Endodermal cell (in vitro differentiated cells): ENCODE results near the gene MRPS22. TPM values are rescaled to one million over a fixed set of nuclear protein-coding genes. Genes with fewer than 3 reads are reported as not detected.

ENCODE experiments used
- DNase-seq: peaks from one replicate; pipeline ENCODE4 v3.0.0-alpha.2; 2017
- H3K27ac ChIP-seq: 2 replicates; pipeline ENCODE4 v1.5.1; 2013; ENCODE audit warnings: mild to moderate bottlenecking, low read depth, low read length, moderate library complexity
- H3K27me3 ChIP-seq: 2 replicates; pipeline ENCODE4 v1.6.1; 2013; ENCODE audit warnings: mild to moderate bottlenecking, low read length, moderate library complexity; ENCODE audit not compliant: insufficient read depth, control insufficient read depth, poor library complexity, severe bottlenecking
- H3K36me3 ChIP-seq: 2 replicates; pipeline ENCODE4 v1.7.0; 2013; ENCODE audit warnings: mild to moderate bottlenecking, low read length, moderate library complexity; ENCODE audit not compliant: control insufficient read depth, insufficient read depth
- H3K4me1 ChIP-seq: one replicate; pipeline ENCODE4 v1.7.0; 2013; ENCODE audit warnings: low read length; ENCODE audit not compliant: control insufficient read depth, insufficient read depth
- H3K4me3 ChIP-seq: 2 replicates; pipeline ENCODE4 v1.5.1; 2013; ENCODE audit warnings: mild to moderate bottlenecking, low read length, moderate library complexity
- H3K9ac ChIP-seq: 2 replicates; pipeline ENCODE4 v1.6.1; 2013; ENCODE audit warnings: mild to moderate bottlenecking, low read length, moderate library complexity; ENCODE audit not compliant: poor library complexity, severe bottlenecking; ENCODE audit errors: extremely low read depth
- H3K9me3 ChIP-seq: 2 replicates; pipeline ENCODE4 v1.6.1; 2013; ENCODE audit warnings: mild to moderate bottlenecking, low read length, moderate library complexity; ENCODE audit not compliant: control insufficient read depth
- H3K27ac Mint-ChIP-seq: 2 replicates; pipeline ENCODE4 v1.8.0; 2020; ENCODE audit warnings: mixed read lengths
- H3K27me3 Mint-ChIP-seq: 2 replicates; pipeline ENCODE4 v1.8.0; 2021; ENCODE audit warnings: mild to moderate bottlenecking, mixed read lengths; ENCODE audit not compliant: insufficient read depth
- H3K36me3 Mint-ChIP-seq: 2 replicates; pipeline ENCODE4 v1.8.0; 2020; ENCODE audit warnings: low read depth, mixed read lengths
- H3K4me1 Mint-ChIP-seq: 2 replicates; pipeline ENCODE4 v1.8.0; 2020; ENCODE audit warnings: mixed read lengths
- H3K4me3 Mint-ChIP-seq: 2 replicates; pipeline ENCODE4 v1.8.0; 2020; ENCODE audit warnings: mild to moderate bottlenecking, moderate library complexity, mixed read lengths
- H3K9me3 Mint-ChIP-seq: 2 replicates; pipeline ENCODE4 v1.8.0; 2020; ENCODE audit warnings: mild to moderate bottlenecking, mixed read lengths
- CTCF ChIP-seq: fragments of 200-600 bp; sonication (generic); conservative IDR thresholded peaks from 2 replicates; pipeline ENCODE4 v1.5.0; 2021; ENCODE audit warnings: antibody characterized with exemption, mild to moderate bottlenecking
- WGBS, 2 experiments: methylation state at CpG; one replicate each; pipeline versions ENCODE4 v1.1.5 to v1.1.7; 2013; ENCODE audit warnings: missing lambda C conversion rate in 2 of 2, mixed read lengths in 1 of 2; ENCODE audit not compliant: insufficient coverage in 1 of 2, insufficient read length in 1 of 2; 5-methylcytosine and 5-hydroxymethylcytosine counted together
- total RNA-seq, 2 donors: library from RNA; stranded (reverse); fragmentation: NEBNext Ultra II Directional in 1 of 2; extraction: Animal tissue kit (Norgen Biotek cat#: 25700) in 1 of 2; gene quantifications; 2 replicates in 1 of 2; 3 replicates in 1 of 2; pipeline ENCODE4 v1.2.1, GENCODE V29; 2021

The MRPS22 gene
- total RNA-seq, 2 donors from 2014 or later, result 34.8 to 38.7 TPM

GRCh38 chr3:139374099-139374498 lies 30.3 kb downstream of the MRPS22 start:
- Mint-ChIP-seq H3K36me3 (peaks cover 76% of the 10 kb centered on the region), H3K27ac (no peak overlapping the region), H3K9me3 (no peaks in the 10 kb centered on the region), H3K4me1 (no peaks in the 10 kb centered on the region), H3K4me3 (no peak overlapping the region), H3K27me3 (no peaks in the 10 kb centered on the region)
- H3K9ac ChIP-seq, result no peak overlapping the region
- H3K27ac ChIP-seq, result no peak overlapping the region
- H3K36me3 ChIP-seq, result peaks cover 96% of the 10 kb centered on the region
- H3K4me1 ChIP-seq, result no peaks in the 10 kb centered on the region
- H3K27me3 ChIP-seq, result no peaks in the 10 kb centered on the region
- H3K4me3 ChIP-seq, result no peak overlapping the region
- H3K9me3 ChIP-seq, result no peaks in the 10 kb centered on the region
- TF ChIP-seq CTCF, result no peak
- DNase-seq, result no peak
- 90% methylated on average over 2 of the region's 2 CpGs; no CpG with 5 or more reads in 1 of the 2 experiments for WGBS, 2 experiments

GRCh38 chr3:139377378-139377777 lies 33.6 kb downstream of the MRPS22 start:
- no peak for TF ChIP-seq CTCF
- Histone ChIP-seq H3K9ac (no peak overlapping the region), H3K36me3 (peaks cover 94% of the 10 kb centered on the region), H3K27me3 (no peaks in the 10 kb centered on the region), H3K9me3 (no peaks in the 10 kb centered on the region), H3K27ac (no peak overlapping the region), H3K4me1 (no peaks in the 10 kb centered on the region), H3K4me3 (no peak overlapping the region)
- no peak overlapping the region for H3K27ac Mint-ChIP-seq
- no peak for DNase-seq
- peaks cover 5% of the 10 kb centered on the region for H3K4me1 Mint-ChIP-seq
- no peaks in the 10 kb centered on the region for H3K9me3 Mint-ChIP-seq
- H3K27me3 Mint-ChIP-seq, result no peaks in the 10 kb centered on the region
- H3K36me3 Mint-ChIP-seq, result peaks cover 70% of the 10 kb centered on the region
- WGBS, 2 experiments, result 94 to 96% methylated on average over 3 of the region's 3 CpGs
- no peak overlapping the region for H3K4me3 Mint-ChIP-seq

DNA sequence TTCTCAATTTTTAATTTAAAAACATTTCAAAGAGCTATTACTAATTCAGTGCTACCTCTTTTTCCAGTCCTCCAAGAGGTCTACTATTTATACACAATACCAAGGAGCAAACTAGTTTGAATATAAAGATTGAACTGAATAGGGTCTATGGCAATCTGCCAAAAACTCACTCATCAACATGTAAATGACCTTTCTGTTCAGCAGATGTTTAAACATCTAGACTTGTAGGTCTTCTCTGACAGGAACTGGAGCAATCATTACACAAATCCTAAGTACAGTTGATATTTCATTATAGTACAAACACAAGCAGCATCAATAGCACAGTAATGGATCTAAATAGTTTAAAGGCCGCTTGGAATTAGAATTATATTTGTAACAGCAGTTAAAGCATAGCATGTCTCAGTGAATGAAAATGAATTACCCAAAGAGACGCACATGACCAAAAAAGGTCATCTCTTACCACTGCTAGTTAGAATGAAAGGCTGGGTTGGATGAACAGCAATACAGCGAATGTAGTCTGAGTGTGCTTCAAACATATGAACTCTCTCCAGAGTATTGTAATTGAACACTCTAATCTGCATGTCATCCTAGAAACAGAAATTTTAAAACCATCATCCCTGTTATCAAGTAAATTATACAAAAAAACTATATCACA lies 34.9 kb downstream of the MRPS22 start:
- Histone ChIP-seq H3K9ac (no peak overlapping the region), H3K27me3 (no peaks in the 10 kb centered on the region), H3K4me1 (no peaks in the 10 kb centered on the region), H3K4me3 (no peak overlapping the region), H3K27ac (no peak overlapping the region), H3K36me3 (peaks cover 91% of the 10 kb centered on the region), H3K9me3 (no peaks in the 10 kb centered on the region)
- Mint-ChIP-seq H3K27ac (peak overlapping the region; percentile 55), H3K27me3 (no peaks in the 10 kb centered on the region), H3K4me1 (peaks cover 5% of the 10 kb centered on the region), H3K4me3 (no peak overlapping the region), H3K36me3 (peaks cover 63% of the 10 kb centered on the region), H3K9me3 (no peaks in the 10 kb centered on the region)
- WGBS, 2 experiments, result 91 to 100% methylated on average over 3 of the region's 3 CpGs
- no peak for DNase-seq
- no peak for TF ChIP-seq CTCF
